ENCODE data around the gene TBC1D8B.
"Not testable (repeated sequence)": the region's sequence is repeated elsewhere in the genome, so short reads cannot be mapped to it uniquely, and the experiment has no call there.

Gene TBC1D8B

DNA sequence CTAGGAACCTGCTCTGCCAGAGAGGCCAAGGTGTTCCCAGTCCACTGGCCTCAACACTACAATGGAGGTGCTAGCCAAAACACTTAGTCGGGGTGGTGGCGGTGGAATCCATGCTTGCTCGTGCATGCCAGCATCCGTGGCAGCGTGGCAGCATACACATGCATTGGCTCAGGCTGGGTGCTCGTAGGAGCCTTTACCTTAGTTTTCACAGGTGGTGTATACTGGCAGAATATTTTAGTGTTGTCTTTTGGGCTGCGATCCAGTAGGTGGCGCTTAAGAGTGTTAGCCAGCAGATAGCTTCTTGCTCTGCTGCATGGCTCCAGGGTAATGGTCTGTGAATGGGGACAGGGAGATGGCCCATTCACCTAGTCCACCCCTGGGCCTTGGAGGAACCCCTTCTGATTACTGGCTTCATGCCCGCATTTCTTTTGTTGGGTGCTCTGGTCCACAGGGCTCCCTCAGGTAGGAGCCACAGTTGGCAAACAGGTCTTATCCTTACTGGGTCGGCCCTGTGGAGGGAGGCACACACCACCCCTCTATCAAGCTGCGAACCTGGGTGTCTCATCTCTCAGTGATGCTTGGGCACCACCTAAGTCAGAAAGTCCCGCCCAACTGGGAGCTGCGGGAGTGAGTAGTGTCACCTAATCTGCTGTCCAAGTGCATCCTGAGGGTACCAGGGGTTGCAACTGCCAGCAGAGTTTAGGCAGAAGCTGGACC, 60.7 kb downstream of the TBC1D8B start:
- H3K36me3 ChIP-seq = no peaks in the 10 kb centered on the region; the same call in 1 of the 2 replicates
- peaks cover 70% of the 10 kb centered on the region for H3K27me3 ChIP-seq
- H3K9me3 ChIP-seq = peaks cover 14% of the 10 kb centered on the region
- no peak for TF ChIP-seq Cebpa-rat (IDR thresholded peaks at IDR 0.05)
- H4K20me1 ChIP-seq = no peaks in the 10 kb centered on the region
- no peak overlapping the region for H3K27ac ChIP-seq
- H3K4me3 ChIP-seq = no peak overlapping the region
- no peak overlapping the region for H3K9ac ChIP-seq
- H3K4me2 ChIP-seq = no peak overlapping the region
- H3K4me1 ChIP-seq = no peaks in the 10 kb centered on the region

- Histone ChIP-seq H3K27ac (no peak overlapping the region), H3K9ac (no peak overlapping the region), H3K4me2 (no peak overlapping the region), H3K27me3 (peaks cover 74% of the 10 kb centered on the region), H3K36me3 (no peaks in the 10 kb centered on the region; the same call in 1 of the 2 replicates), H3K9me3 (peaks cover 9% of the 10 kb centered on the region), H3K4me3 (no peak overlapping the region), H4K20me1 (no peaks in the 10 kb centered on the region), H3K4me1 (no peaks in the 10 kb centered on the region)
- TF ChIP-seq Cebpa-rat (IDR thresholded peaks at IDR 0.05) = no peak
These were observed 61.2 kb downstream of the TBC1D8B start for GRCh38 chrX:106863697-106864096.

DNA sequence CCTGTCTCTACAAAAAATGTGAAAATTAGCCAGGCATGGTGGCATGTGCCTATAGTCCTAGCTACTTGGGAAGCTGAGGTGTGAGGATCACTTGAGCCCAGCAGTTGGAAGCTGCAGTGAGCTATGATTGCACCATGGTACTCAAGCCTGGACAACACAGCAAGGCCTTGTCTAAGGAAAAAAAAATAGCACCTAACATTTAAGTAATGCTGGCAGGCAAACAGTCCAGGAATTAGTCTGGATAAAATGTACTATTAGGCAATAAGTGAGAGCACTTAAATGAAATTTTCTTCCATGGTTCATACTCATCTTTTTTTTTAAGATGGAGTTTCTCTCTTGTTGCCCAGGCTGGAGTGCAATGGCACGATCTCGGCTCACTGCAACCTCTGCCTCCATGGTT, 70.3 kb downstream of the TBC1D8B start:
- H3K27me3 ChIP-seq = peaks cover 72% of the 10 kb centered on the region
- not testable (repeated sequence) for H3K9ac ChIP-seq, H3K9me3 ChIP-seq, H3K4me1 ChIP-seq, H4K20me1 ChIP-seq, H3K4me3 ChIP-seq, H3K4me2 ChIP-seq, H3K36me3 ChIP-seq, H3K27ac ChIP-seq

DNA sequence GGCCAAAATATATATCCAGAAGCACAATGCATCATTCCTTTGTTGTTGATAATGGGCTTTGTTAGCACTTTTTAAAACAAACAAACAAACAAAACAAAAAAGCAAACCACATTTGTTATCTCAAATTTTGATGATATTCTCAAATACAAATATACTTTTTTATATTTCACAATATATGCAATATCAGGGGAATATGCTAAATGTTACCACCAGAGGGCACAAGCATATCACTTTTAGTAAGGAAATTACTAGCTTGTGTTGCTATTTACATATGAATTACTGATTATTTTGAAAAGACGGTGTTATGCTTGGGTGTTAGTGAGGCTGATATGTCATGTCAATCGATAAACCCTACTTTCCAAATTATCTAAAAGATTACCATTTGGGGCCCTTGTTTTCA, 71.6 kb downstream of the TBC1D8B start:
- Histone ChIP-seq H3K36me3 (no peaks in the 10 kb centered on the region), H3K27ac (no peak overlapping the region), H3K4me3 (no peak overlapping the region), H3K9ac (no peak overlapping the region), H4K20me1 (no peaks in the 10 kb centered on the region), H3K4me2 (no peak overlapping the region), H3K4me1 (no peaks in the 10 kb centered on the region), H3K9me3 (no peaks in the 10 kb centered on the region), H3K27me3 (peaks cover 74% of the 10 kb centered on the region)
- peak; percentile 11; the same call in 1 of the 2 replicates for TF ChIP-seq Cebpa-rat (IDR thresholded peaks at IDR 0.05)

DNA sequence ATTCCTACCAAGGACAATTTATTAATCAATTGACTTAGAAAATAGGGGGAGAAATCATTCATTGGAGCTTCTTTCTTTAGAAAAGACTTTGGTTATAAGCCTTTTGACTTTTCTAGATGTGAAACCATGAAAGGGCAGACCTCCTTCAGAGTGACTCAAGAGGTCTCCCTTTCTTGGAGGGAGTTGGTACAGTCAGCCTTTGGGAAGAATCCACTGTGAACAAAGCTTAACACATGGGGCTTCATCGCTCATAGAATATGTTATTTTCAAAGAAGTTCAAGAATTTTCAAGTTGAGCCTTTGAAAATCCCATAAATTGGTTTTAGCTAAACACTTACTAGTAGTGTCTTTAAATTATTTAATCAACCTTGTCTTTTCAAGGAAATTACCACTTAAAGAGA, 72.7 kb downstream of the TBC1D8B start:
- H3K9me3 ChIP-seq = no peaks in the 10 kb centered on the region
- no peak overlapping the region for H3K27ac ChIP-seq
- no peak for TF ChIP-seq Cebpa-rat (IDR thresholded peaks at IDR 0.05)
- no peak overlapping the region for H3K4me2 ChIP-seq
- no peaks in the 10 kb centered on the region for H4K20me1 ChIP-seq
- no peak overlapping the region for H3K9ac ChIP-seq
- no peak overlapping the region for H3K4me3 ChIP-seq
- H3K4me1 ChIP-seq = no peaks in the 10 kb centered on the region
- no peaks in the 10 kb centered on the region for H3K36me3 ChIP-seq
- H3K27me3 ChIP-seq = peaks cover 78% of the 10 kb centered on the region

DNA sequence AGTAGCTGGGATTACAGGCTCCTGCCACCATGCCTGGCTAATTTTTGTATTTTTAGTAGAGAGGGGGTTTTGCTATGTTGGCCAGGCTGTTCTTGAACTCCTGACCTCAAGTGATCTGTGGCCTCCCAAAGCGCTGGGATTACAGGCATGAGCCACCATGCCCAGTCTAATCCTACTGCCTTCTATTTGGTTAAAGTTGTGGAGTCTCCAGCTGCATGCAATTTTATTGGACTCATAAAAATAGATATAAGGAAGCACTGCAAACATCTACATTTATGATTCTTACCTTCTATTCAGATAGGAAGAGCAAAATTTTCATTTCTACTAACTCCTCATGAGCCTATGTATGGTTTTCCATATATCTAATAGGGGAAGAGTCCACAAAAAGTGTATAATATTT, 87.0 kb downstream of the TBC1D8B start:
- Histone ChIP-seq H4K20me1 (no peaks in the 10 kb centered on the region), H3K4me1 (no peaks in the 10 kb centered on the region), H3K4me2 (no peak overlapping the region), H3K27ac (no peak overlapping the region), H3K9me3 (no peaks in the 10 kb centered on the region), H3K27me3 (peaks cover 76% of the 10 kb centered on the region), H3K4me3 (no peak overlapping the region), H3K9ac (no peak overlapping the region), H3K36me3 (no peaks in the 10 kb centered on the region)
- TF ChIP-seq Cebpa-rat (IDR thresholded peaks at IDR 0.05) = no peak

DNA sequence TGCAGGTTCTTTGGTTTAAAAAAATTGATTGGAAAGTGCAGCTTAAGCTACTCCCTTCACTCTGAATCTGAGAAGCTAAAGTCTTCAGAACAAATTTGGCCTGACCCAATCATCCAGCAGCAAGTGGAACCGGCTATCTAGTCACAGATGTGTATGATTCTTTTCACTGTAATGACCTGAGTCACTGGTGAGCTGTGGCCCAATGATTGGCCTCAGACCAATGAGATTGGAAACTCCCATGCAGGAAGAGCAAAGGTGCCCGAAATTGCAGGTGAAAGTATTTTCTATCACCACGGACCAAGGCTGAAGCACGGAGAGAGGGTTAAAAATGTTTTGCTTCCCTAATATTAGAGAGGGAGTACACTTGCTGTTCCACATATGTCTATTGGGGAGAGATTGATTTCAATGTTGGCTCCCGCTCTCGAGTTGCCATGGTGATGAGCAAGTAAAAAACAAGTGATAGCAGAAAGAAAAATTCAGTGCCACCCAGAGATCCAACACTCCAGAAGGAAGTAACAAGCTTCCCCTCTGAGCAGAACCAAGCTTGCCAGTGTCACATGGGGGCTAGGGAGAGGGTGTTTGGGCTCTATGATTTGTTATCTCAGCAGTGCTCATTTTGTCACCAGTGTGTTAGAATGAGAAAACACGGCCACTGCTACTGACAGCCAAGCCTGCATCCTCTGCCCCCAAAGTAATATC, 89.4 kb downstream of the TBC1D8B start:
- H3K9ac ChIP-seq = no peak overlapping the region
- no peaks in the 10 kb centered on the region for H3K36me3 ChIP-seq
- no peaks in the 10 kb centered on the region for H3K4me1 ChIP-seq
- no peak for TF ChIP-seq Cebpa-rat (IDR thresholded peaks at IDR 0.05)
- peaks cover 90% of the 10 kb centered on the region for H3K27me3 ChIP-seq
- no peak overlapping the region for H3K27ac ChIP-seq
- H3K4me2 ChIP-seq = no peak overlapping the region
- no peaks in the 10 kb centered on the region for H4K20me1 ChIP-seq
- no peaks in the 10 kb centered on the region for H3K9me3 ChIP-seq
- H3K4me3 ChIP-seq = no peak overlapping the region

GRCh38 chrX:106894392-106894909, 92.0 kb downstream of the TBC1D8B start:
- H3K4me1 ChIP-seq = no peaks in the 10 kb centered on the region
- H3K9me3 ChIP-seq = no peaks in the 10 kb centered on the region
- no peaks in the 10 kb centered on the region for H4K20me1 ChIP-seq
- no peak for TF ChIP-seq Cebpa-rat (IDR thresholded peaks at IDR 0.05)
- H3K27ac ChIP-seq = no peak overlapping the region
- no peak overlapping the region for H3K4me2 ChIP-seq
- H3K36me3 ChIP-seq = no peaks in the 10 kb centered on the region
- peaks cover 90% of the 10 kb centered on the region for H3K27me3 ChIP-seq
- no peak overlapping the region for H3K4me3 ChIP-seq
- no peak overlapping the region for H3K9ac ChIP-seq

DNA sequence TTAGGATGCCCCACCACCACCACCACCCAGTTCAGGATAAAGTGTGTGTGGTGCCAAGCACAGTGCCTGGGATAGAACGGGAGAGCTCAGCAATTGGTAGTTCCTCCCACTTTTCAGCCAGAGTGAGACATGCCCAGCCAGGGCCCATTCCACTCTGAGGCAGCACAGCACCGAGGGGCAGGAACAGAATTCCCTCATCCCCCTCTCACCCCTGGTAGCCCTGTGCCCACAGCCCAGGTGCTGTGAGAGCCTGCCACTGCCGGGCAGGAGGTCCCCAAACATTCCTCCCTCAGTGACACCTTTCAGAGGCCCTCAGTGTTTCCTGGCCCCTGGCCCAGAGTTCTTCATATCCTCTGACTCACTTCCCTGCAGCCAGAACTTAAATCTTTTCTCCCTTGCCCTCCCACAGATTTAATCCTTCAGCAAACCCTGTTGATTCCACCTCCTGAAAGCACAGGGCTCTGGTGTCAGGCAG, 92.5 kb downstream of the TBC1D8B start:
- H3K9ac ChIP-seq = no peak overlapping the region
- no peaks in the 10 kb centered on the region for H3K36me3 ChIP-seq
- H3K4me1 ChIP-seq = no peaks in the 10 kb centered on the region
- H4K20me1 ChIP-seq = no peaks in the 10 kb centered on the region
- no peak overlapping the region for H3K4me2 ChIP-seq
- no peak overlapping the region for H3K4me3 ChIP-seq
- H3K27ac ChIP-seq = no peak overlapping the region
- H3K9me3 ChIP-seq = no peaks in the 10 kb centered on the region
- no peak for TF ChIP-seq Cebpa-rat (IDR thresholded peaks at IDR 0.05)
- peaks cover 90% of the 10 kb centered on the region for H3K27me3 ChIP-seq

- H3K9me3 ChIP-seq = no peaks in the 10 kb centered on the region
- H3K4me2 ChIP-seq = no peak overlapping the region
- peaks cover 90% of the 10 kb centered on the region for H3K27me3 ChIP-seq
- peaks cover 3% of the 10 kb centered on the region; the same call in 1 of the 2 replicates for H4K20me1 ChIP-seq
- no peak for TF ChIP-seq Cebpa-rat (IDR thresholded peaks at IDR 0.05)
- H3K27ac ChIP-seq = no peak overlapping the region
- no peaks in the 10 kb centered on the region for H3K36me3 ChIP-seq
- H3K4me3 ChIP-seq = no peak overlapping the region
- no peaks in the 10 kb centered on the region for H3K4me1 ChIP-seq
- no peak overlapping the region for H3K9ac ChIP-seq
These were observed 94.8 kb downstream of the TBC1D8B start for GRCh38 chrX:106897259-106897658.

Measured in BLaER1 (cell line).